PFSK-1 (cell line): ENCODE results near the gene FUCA1.

Experiments
- FOXP2 ChIP-seq: optimal IDR thresholded peaks from 2 replicates; pipeline ENCODE3; 2011; ENCODE audit warnings: borderline replicate concordance, control low read depth, inconsistent platforms; ENCODE audit not compliant: insufficient read depth; ENCODE audit errors: extremely low read length, extremely low read depth
- POLR2AphosphoS5 ChIP-seq: IDR thresholded peaks from 2 replicates; pipeline ENCODE4 v1.6.1; 2012; ENCODE audit warnings: low read depth, mild to moderate bottlenecking, control low read depth, low read length, moderate library complexity
- REST ChIP-seq, 2 experiments: IDR thresholded peaks; 2 replicates each; pipeline versions ENCODE4 v1.6.1 to v1.8.0; 2011 to 2012; ENCODE audit warnings: low read depth in 2 of 2, low read length in 2 of 2, control low read depth in 1 of 2, inconsistent platforms in 1 of 2, mild to moderate bottlenecking in 1 of 2, moderate library complexity in 1 of 2; ENCODE audit not compliant: insufficient read depth in 1 of 2
- SIN3A ChIP-seq: IDR thresholded peaks from 2 replicates; pipeline ENCODE4 v1.6.1; 2012; ENCODE audit warnings: mild to moderate bottlenecking, low read length, moderate library complexity, borderline replicate concordance; ENCODE audit not compliant: insufficient read depth
- TAF1 ChIP-seq: IDR thresholded peaks from 2 replicates; pipeline ENCODE4 v1.6.1; 2012; ENCODE audit warnings: low read length, control low read depth, borderline replicate concordance; ENCODE audit not compliant: insufficient read depth

- TF ChIP-seq POLR2AphosphoS5 (no peak), REST (IDR thresholded peaks at IDR 0.05; ENCODE audit: insufficient read depth in 1 of 2, low read depth in 2 of 2, low read length in 2 of 2) (no peak), TAF1 (no peak), SIN3A (no peak), FOXP2 (no peak)
These were observed 43.4 kb downstream of the FUCA1 start for GRCh38 chr1:23824711-23825075.
